ENCODE results near the gene FIGN. TPM values are rescaled to one million over a fixed set of nuclear protein-coding genes. Genes with fewer than 3 reads are reported as not detected.

Gene FIGN
- total and polyA plus RNA-seq, 2 donors (not counting 3 experiments of a cell fraction or from before 2014, with no cell fraction given): 1.8 to 8.1 TPM

- Histone ChIP-seq H3K36me3 (ENCODE audit: control insufficient read depth in 2 of 2, extremely low read depth in 1 of 2, insufficient read depth in 2 of 2, low read length in 2 of 2) (no peaks in the 10 kb centered on the region), H3K27ac (ENCODE audit: insufficient read depth, low read depth, low read length) (no peak overlapping the region), H3K9ac (replicated peaks; ENCODE audit: extremely low read depth, insufficient read depth, low read length) (no peak overlapping the region), H3K27me3 (ENCODE audit: control insufficient read depth in 2 of 2, insufficient read depth in 2 of 2, low read length in 2 of 2) (no peaks in the 10 kb centered on the region), H3K9me1 (replicated peaks; ENCODE audit: control insufficient read depth, extremely low read depth, insufficient read depth, low read length) (no peaks in the 10 kb centered on the region), H3K4me2 (ENCODE audit: insufficient read depth, low read length) (no peak overlapping the region), H3K9me3 (replicated peaks; ENCODE audit: control insufficient read depth, insufficient read depth, low read length) (no peaks in the 10 kb centered on the region), H3K4me3 (replicated peaks in 1 of 3; ENCODE audit: insufficient read depth in 1 of 3, low read depth in 1 of 3, low read length in 3 of 3) (no peak overlapping the region), H2AFZ (ENCODE audit: low read depth, low read length) (no peak overlapping the region), H3K79me2 (ENCODE audit: control insufficient read depth, insufficient read depth, low read length) (no peaks in the 10 kb centered on the region), H3K4me1 (ENCODE audit: control insufficient read depth, extremely low read depth, insufficient read depth, low read length) (no peaks in the 10 kb centered on the region), H4K20me1 (replicated peaks; ENCODE audit: control insufficient read depth, extremely low read depth, insufficient read depth, low read length) (no peaks in the 10 kb centered on the region)
- BruUV-seq (replicated peaks): no TSS peak
- CTCF ChIA-PET: no interaction called here
- dilution Hi-C loops (cut with MboI; ENCODE audit: extremely low pct_ligation_motif_present, low sequenced_read_pairs): no loop called here
- POLR2A ChIA-PET: no interaction called here
- no peak for FAIRE-seq
- intact Hi-C loops (cut with micrococcal nuclease): no loop called here
- no peak for DNase-seq (ENCODE audit: low read depth, low spot score)
- TF ChIP-seq, protein P1, sequence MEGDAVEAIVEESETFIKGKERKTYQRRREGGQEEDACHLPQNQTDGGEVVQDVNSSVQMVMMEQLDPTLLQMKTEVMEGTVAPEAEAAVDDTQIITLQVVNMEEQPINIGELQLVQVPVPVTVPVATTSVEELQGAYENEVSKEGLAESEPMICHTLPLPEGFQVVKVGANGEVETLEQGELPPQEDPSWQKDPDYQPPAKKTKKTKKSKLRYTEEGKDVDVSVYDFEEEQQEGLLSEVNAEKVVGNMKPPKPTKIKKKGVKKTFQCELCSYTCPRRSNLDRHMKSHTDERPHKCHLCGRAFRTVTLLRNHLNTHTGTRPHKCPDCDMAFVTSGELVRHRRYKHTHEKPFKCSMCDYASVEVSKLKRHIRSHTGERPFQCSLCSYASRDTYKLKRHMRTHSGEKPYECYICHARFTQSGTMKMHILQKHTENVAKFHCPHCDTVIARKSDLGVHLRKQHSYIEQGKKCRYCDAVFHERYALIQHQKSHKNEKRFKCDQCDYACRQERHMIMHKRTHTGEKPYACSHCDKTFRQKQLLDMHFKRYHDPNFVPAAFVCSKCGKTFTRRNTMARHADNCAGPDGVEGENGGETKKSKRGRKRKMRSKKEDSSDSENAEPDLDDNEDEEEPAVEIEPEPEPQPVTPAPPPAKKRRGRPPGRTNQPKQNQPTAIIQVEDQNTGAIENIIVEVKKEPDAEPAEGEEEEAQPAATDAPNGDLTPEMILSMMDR (IDR thresholded peaks at IDR 0.05; ENCODE audit: extremely low read depth in 1 of 2, insufficient read depth in 1 of 2, low read depth in 1 of 2, low read length in 2 of 2): no peak
- TF ChIP-seq JUN (IDR thresholded peaks at IDR 0.05; ENCODE audit: borderline replicate concordance, insufficient read depth, insufficient read length, low read depth) (no peak), GATA2 (IDR thresholded peaks at IDR 0.05; ENCODE audit: insufficient read depth, insufficient read length, low read depth, low read length) (no peak), POLR2A (IDR thresholded peaks at IDR 0.05; ENCODE audit: low read depth, low read length) (no peak)
Observed at GRCh38 chr2:163605779-163606178, 130.0 kb downstream of the FIGN start.

- ChIA-PET CTCF (no interaction called here), POLR2A (no interaction called here)
- no peak overlapping the region for H3K9ac ChIP-seq (replicated peaks; ENCODE audit: extremely low read depth, insufficient read depth, low read length)
- no peaks in the 10 kb centered on the region for H3K36me3 ChIP-seq (ENCODE audit: control insufficient read depth in 2 of 2, extremely low read depth in 1 of 2, insufficient read depth in 2 of 2, low read length in 2 of 2)
- no peaks in the 10 kb centered on the region for H3K9me3 ChIP-seq (replicated peaks; ENCODE audit: control insufficient read depth, insufficient read depth, low read length)
- H2AFZ ChIP-seq (ENCODE audit: low read depth, low read length): no peak overlapping the region
- no peak overlapping the region for H3K4me2 ChIP-seq (ENCODE audit: insufficient read depth, low read length)
- BruUV-seq (replicated peaks): no TSS peak
- FAIRE-seq: no peak
- intact Hi-C loops (cut with micrococcal nuclease) (no loop called here), dilution Hi-C loops (cut with MboI; ENCODE audit: extremely low pct_ligation_motif_present, low sequenced_read_pairs) (no loop called here)
- no peaks in the 10 kb centered on the region for H3K79me2 ChIP-seq (ENCODE audit: control insufficient read depth, insufficient read depth, low read length)
- H3K27me3 ChIP-seq (ENCODE audit: control insufficient read depth in 2 of 2, insufficient read depth in 2 of 2, low read length in 2 of 2): no peaks in the 10 kb centered on the region
- no peaks in the 10 kb centered on the region for H3K9me1 ChIP-seq (replicated peaks; ENCODE audit: control insufficient read depth, extremely low read depth, insufficient read depth, low read length)
- no peaks in the 10 kb centered on the region for H4K20me1 ChIP-seq (replicated peaks; ENCODE audit: control insufficient read depth, extremely low read depth, insufficient read depth, low read length)
- TF ChIP-seq GATA2 (IDR thresholded peaks at IDR 0.05; ENCODE audit: insufficient read depth, insufficient read length, low read depth, low read length) (no peak), JUN (IDR thresholded peaks at IDR 0.05; ENCODE audit: borderline replicate concordance, insufficient read depth, insufficient read length, low read depth) (no peak), POLR2AphosphoS5 (IDR thresholded peaks at IDR 0.05; ENCODE audit: insufficient read depth, low read depth, low read length) (no peak), MYC (IDR thresholded peaks at IDR 0.05; ENCODE audit: low read depth, low read length) (no peak), EZH2 (IDR thresholded peaks at IDR 0.05; ENCODE audit: borderline replicate concordance, low read depth, low read length, severe bottlenecking) (no peak), POLR2A (IDR thresholded peaks at IDR 0.05; ENCODE audit: low read depth, low read length) (no peak), FOS (IDR thresholded peaks at IDR 0.05; ENCODE audit: borderline replicate concordance, insufficient read depth, low read length) (no peak), MAX (IDR thresholded peaks at IDR 0.05; ENCODE audit: insufficient read depth, insufficient read length) (no peak)
- TF ChIP-seq, protein P1 (IDR thresholded peaks at IDR 0.05; ENCODE audit: extremely low read depth in 1 of 2, insufficient read depth in 1 of 2, low read depth in 1 of 2, low read length in 2 of 2): no peak
- no peaks in the 10 kb centered on the region for H3K4me1 ChIP-seq (ENCODE audit: control insufficient read depth, extremely low read depth, insufficient read depth, low read length)
- H3K27ac ChIP-seq (ENCODE audit: insufficient read depth, low read depth, low read length): no peak overlapping the region
- H3K4me3 ChIP-seq (replicated peaks in 1 of 3; ENCODE audit: insufficient read depth in 1 of 3, low read depth in 1 of 3, low read length in 3 of 3): no peak overlapping the region
- DNase-seq (ENCODE audit: low read depth, low spot score): no peak
Observed at GRCh38 chr2:163604941-163605555, 130.8 kb downstream of the FIGN start.
